Activated CD4-positive, CD25-positive, alpha-beta regulatory T cell treated with anti-CD3 and anti-CD28 coated beads, Interleukin-2, amount 50 U/mL, for 72 hours (primary cell): Measurements from ENCODE around the gene MAGEA9B.
"Not testable (repeated sequence)": the region's sequence is repeated elsewhere in the genome, so short reads cannot be mapped to it uniquely, and the experiment has no call there.

ENCODE experiments used
- DNase-seq: peaks from one replicate; pipeline ENCODE4 v3.0.0; 2021

The MAGEA9B gene

GRCh38 chrX:149587359-149587758 lies at the start of gene MAGEA9B:
Gene MAGEA9B, minus strand, starts transcription at chrX:149587459. Its CDS starts 4,280 bp downstream, at chrX:149583179.
- not testable (repeated sequence) for DNase-seq

GRCh38 chrX:149633511-149633910 lies 46.3 kb upstream of the MAGEA9B start:
- DNase-seq, result no peak

- peak; percentile 77 for DNase-seq
These were observed 44.2 kb upstream of the MAGEA9B start, which contains the start of gene TMEM185A for GRCh38 chrX:149631234-149632165. Gene TMEM185A, minus strand, starts transcription at chrX:149631792. Its CDS starts 212 bp downstream, at chrX:149631580.

- DNase-seq, result no peak
These were observed 43.5 kb upstream of the MAGEA9B start for GRCh38 chrX:149630681-149631233.

- DNase-seq, result no peak
These were observed 42.6 kb upstream of the MAGEA9B start for GRCh38 chrX:149629730-149630387.

- DNase-seq, result no peak
These were observed 41.5 kb upstream of the MAGEA9B start for GRCh38 chrX:149628768-149629167.

- DNase-seq, result no peak
These were observed 41.0 kb upstream of the MAGEA9B start for GRCh38 chrX:149628280-149628679.

GRCh38 chrX:149626829-149627228 lies 39.6 kb upstream of the MAGEA9B start:
- not testable (repeated sequence) for DNase-seq

GRCh38 chrX:149619662-149620061 lies 32.4 kb upstream of the MAGEA9B start:
- not testable (repeated sequence) for DNase-seq

GRCh38 chrX:149618871-149619270 lies 31.6 kb upstream of the MAGEA9B start:
- no peak for DNase-seq

GRCh38 chrX:149611623-149612175 lies 24.4 kb upstream of the MAGEA9B start:
- DNase-seq, result no peak

GRCh38 chrX:149610511-149610910 lies 23.3 kb upstream of the MAGEA9B start:
- DNase-seq, result no peak

GRCh38 chrX:149607699-149608098 lies 20.4 kb upstream of the MAGEA9B start:
- DNase-seq, result no peak

GRCh38 chrX:149605248-149605885 lies 18.1 kb upstream of the MAGEA9B start:
- not testable (repeated sequence) for DNase-seq

- not testable (repeated sequence) for DNase-seq
These were observed 11.3 kb upstream of the MAGEA9B start for GRCh38 chrX:149598603-149599002.

- DNase-seq, result not testable (repeated sequence)
These were observed 8.7 kb upstream of the MAGEA9B start for GRCh38 chrX:149595943-149596342.

- not testable (repeated sequence) for DNase-seq
These were observed 8.0 kb upstream of the MAGEA9B start, which contains the start of gene HSFX2 for GRCh38 chrX:149595214-149595613. Gene HSFX2, minus strand, starts transcription at chrX:149595314. Its CDS starts 614 bp downstream, at chrX:149594700.

- DNase-seq, result not testable (repeated sequence)
These were observed 3.7 kb upstream of the MAGEA9B start for GRCh38 chrX:149590993-149591392.

- not testable (repeated sequence) for DNase-seq
These were observed 1.6 kb downstream of the MAGEA9B start for GRCh38 chrX:149585631-149586030.

- not testable (repeated sequence) for DNase-seq
These were observed 13.8 kb downstream of the MAGEA9B start for GRCh38 chrX:149573456-149573855.

GRCh38 chrX:149572743-149573142 lies 14.5 kb downstream of the MAGEA9B start:
- no peak for DNase-seq

- DNase-seq, result no peak
These were observed 15.5 kb downstream of the MAGEA9B start for GRCh38 chrX:149571770-149572169.
